ENCODE results near the gene PLIN5.
A peak's percentile ranks its signal among the peaks of the same experiment; 100 is the strongest.

PLIN5 gene

DNA sequence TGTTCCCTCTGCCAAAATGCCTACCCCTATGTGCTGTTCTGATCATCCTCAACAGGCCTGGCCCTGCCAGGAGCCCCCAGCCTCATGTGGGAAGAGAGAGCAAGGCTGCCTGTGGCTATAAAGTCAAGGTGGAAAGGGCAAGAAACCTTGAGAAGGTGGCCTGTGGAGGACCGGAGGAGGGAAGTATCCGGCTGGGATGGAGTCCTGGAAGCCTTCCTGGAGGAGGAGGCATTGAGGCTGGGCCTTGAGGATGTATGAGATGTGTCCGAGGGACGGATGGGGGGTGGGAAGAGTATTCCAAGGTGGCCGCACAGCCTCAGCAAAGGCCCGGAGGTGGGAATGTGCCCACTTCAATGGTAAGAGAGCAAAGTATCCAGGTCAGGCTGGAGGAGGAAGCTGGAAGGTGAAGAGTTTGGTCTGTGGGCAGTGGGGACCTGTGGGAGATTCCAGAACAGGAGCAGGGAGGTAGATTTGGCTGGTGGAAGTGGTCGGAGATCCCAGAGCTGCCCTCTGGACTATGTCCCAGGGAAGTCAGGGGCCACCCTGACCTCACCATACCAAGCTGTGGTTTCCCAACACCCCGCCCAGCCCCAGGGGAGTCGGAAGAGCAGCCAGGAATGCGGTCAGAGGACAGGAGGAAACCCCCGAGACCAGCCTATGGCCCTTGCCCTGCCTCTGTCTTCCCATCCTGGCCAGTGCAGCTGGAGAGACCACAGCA lies 13.7 kb downstream of the PLIN5 start:
- no peak for DNase-seq

- DNase-seq, result peak; percentile 27
These were observed 15.3 kb downstream of the PLIN5 start for GRCh38 chr19:4519521-4520277.

DNA sequence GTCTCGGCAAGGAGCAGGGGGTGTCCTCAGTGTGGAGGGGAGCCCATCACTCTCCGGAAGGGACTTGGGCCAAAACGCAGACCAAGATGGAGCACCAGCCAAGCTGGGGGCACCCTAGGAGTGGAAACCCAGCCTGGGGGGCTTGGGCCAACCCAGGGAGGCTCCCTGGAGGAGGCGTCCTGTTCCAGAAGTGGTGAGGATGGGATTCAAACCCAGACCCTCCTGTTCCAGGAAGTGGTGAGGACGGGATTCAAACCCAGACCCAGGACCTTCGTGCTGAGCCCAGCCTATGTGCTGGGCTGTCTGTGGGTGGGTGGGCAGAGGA lies 15.9 kb downstream of the PLIN5 start:
- DNase-seq, result no peak

DNA sequence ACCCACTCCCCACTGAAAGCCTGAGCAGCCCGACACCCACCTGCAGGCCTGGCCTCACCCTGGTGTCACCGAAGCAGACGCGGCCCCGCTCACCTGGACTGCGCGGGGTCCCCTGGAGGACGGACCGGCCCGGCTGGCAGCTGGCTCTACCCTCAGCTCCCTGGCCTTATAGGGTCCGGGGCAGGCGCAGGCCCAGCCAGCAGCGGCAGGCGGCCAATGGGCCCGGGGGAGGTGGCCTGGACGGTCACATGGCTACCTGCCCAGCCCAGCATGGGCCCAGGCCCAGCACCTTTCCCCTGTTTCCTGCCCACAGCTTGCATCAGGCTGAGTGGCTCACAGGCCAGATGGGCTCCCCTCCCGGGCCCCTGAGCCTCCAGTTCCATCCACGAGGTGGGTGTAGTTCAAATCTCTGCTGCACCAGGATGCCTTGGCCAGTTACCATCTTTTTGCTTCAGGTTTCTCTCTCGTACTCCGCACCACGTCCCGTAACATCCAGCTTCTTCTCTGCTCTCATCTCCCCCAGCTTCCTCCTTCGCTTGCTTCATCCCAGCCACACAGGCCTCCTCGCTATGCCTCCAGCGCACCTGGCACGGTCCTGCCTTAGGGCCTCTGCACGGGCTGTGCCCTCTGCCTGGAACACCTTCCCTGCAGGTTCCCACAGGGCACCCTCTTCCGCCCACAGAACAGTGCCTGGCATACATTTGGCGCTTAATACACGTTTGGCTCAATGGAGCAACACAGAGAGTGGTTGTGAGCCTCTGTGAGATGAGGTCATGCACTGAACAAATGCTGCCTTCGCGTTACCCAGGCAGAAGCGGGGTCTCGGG lies 16.5 kb downstream of the PLIN5 start, which contains the start of gene PLIN4:
Gene PLIN4 (minus strand): TSS at position 142 of the 827 bp plus-strand sequence. CDS start 214 bp downstream, outside the sequence.
- DNase-seq, result peak; percentile 48

DNA sequence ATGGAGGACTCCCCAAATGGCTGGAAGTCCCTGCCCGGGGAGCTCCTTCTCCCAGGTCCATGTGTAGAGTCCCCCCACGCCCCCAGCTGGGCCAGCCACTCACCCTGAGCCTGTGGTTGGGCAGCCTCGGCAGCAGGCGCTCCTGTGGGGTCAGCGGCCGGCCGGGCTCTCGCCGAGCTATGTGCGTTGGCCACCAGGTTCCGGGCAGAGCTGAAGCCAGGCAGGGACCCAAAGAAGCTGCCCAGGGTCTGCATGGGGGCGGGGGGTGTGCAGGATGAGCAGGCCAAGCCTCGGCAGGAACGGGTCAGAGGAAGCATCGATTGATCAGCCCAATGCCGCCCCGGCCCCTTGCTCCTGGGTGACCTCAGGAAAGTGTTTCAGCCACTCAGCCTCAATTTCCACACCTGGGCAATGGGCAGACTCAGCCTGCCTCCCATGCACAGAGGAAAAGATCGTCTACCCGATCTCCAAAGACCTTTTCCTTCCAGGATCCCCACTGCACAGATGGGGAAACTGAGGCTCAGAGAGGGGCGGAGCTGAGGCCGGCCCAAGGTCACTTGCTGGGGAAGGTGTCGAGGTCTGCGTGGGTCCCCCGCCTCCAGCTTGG lies 17.5 kb downstream of the PLIN5 start:
- DNase-seq, result no peak

- no peak for DNase-seq
These were observed 18.1 kb downstream of the PLIN5 start for GRCh38 chr19:4516939-4517300.

DNA sequence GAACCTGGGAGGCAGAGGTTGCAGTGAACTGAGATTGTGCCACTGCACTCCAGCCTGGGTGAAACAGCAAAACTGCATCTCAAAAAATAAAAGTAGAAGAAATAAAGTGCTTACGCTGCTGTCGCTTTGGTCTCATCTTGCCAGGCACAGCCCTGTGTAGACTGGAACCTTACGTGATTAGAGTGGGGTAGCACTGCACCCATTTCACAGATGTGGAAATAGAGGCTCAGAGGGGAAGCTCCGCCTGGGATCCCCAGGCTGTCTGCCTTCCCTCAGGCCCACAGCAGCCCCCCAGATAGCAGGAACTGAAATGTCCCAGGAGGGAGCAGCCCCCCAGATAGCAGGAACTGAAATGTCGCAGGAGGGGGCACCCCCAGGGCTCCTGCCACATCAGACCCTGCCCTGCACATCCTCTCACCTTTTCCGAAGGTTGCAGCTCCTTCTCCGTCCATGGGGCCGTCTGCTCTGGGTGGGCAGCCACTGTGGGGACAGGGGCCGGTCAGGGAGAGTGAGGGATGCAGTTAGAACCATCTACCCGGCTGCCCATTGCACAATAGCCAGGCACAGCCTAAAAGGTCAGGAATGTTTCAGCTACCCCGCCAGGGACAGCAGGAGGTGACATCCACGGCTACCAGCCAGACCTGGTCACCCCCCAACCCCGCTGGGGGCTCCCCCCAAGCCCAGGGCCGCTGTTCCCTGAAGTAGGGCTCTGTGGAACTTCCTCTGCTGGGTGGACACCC lies 18.7 kb downstream of the PLIN5 start:
- DNase-seq, result no peak

GRCh38 chr19:4515732-4516131 lies 19.3 kb downstream of the PLIN5 start:
- DNase-seq, result no peak

DNA sequence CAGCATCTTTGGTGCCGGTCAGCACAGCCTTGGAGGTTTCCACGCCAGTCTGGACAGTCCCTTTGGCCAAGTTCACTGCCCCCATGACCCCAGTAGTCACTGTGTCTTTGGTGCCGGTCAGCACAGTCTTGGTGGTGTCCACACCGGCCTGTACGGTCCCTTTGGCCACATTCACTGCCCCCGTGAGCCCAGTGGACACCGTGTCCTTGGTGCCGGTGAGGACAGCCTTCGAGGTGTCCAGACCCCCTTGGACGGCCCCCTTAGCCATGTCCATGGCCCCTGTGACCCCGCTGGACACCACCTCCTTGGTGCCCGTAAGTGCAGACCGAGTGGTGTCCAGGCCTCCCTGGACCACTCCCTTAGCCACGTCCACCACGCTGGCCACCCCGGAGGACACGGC lies 21.8 kb downstream of the PLIN5 start:
- no peak for DNase-seq

GRCh38 chr19:4512070-4512469 lies 23.0 kb downstream of the PLIN5 start:
- DNase-seq, result no peak

GRCh38 chr19:4511300-4512054 lies 23.5 kb downstream of the PLIN5 start:
- DNase-seq, result no peak

- DNase-seq, result no peak
These were observed 24.4 kb downstream of the PLIN5 start for GRCh38 chr19:4510435-4511255.

GRCh38 chr19:4508698-4509097 lies 26.3 kb downstream of the PLIN5 start:
- no peak for DNase-seq

DNA sequence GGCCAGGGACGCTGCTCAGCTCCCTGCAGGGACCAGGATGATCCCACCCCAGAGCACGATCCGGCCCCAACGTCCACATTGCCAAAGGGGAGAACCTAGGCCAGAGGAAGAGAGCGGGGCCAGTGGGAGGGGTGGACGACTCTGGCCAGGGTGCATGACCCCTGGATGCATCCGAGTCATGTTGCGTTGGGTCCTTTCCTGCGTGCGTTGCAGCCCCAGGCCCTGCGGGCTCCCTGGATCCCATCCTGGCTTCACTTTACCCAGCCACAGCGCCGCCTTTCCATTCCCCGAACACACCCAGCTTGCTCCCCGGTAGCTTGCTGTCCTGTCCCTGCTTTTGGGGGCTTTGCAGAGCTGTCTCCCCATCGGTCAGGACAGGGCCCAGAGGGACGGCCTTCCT lies 27.2 kb downstream of the PLIN5 start:
- no peak for DNase-seq

- no peak for DNase-seq
These were observed 27.9 kb downstream of the PLIN5 start for GRCh38 chr19:4507150-4507452.

DNA sequence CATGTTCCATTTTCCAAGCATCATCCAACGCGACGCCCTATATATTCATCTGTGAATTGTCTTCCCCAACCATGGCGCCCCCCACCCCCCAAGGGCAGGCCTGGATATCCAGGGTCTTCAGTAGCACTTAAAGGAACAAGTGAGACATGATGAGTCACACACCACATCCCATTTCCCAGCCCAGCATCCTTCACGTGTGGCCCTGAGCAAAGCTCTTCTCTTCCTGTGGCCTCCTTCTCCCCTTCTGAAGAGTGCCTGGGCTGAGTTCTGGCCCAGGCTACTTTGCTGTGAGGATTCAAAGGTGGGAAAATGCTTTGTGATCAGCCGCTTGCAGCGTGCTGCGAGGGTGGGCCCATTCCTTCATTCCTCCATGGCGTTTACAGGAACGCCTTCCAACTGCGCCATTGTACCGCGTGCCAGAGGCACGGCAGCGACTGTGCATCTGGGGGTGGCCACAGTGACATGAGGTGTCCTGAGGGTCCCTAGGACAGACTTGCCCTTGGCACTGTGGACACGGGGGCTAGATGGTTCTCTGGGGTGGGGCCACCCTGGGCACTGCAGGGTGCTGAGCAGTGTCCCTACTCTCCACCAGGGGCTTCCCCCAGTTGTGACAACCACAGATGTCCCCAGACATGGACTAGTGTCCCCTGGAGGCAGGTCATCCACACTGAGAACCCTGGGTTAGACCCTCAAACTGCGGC lies 28.4 kb downstream of the PLIN5 start:
- DNase-seq, result no peak

- no peak for DNase-seq
These were observed 29.2 kb downstream of the PLIN5 start for GRCh38 chr19:4505570-4506448.

GRCh38 chr19:4504891-4505569 lies 30.0 kb downstream of the PLIN5 start:
- no peak for DNase-seq

DNA sequence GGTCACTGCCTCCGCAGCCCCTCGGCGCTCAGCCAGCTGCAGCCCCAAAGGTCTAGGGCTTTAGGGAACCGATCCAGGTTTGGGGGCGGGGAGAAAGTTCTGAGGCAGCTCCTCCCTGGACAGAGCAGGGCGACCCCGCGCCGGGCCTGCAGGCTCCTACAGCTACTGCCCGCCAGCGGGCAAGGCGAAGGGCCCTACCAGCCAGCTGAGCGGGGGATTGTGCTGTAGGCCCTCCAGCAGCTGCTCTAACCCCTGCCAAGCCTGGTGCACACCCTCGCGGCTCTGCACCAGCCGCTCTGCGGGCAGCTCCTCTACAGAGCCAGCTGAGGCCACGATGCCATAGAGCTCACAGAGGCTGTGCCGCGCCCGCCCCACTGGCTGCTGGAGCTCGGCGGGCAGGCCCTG lies 30.7 kb downstream of the PLIN5 start:
- DNase-seq, result no peak
